HG03064 (cell line): Measurements from ENCODE around the gene WNK2.
"Not testable (repeated sequence)": the region's sequence is repeated elsewhere in the genome, so short reads cannot be mapped to it uniquely, and the experiment has no call there.

Experiments used
- ATAC-seq: cut with Tn5 transposase; IDR thresholded peaks from one replicate; pipeline ENCODE4 v1.9.1; 2021; ENCODE audit warnings: low read depth; ENCODE audit not compliant: unreplicated experiment

WNK2 gene

DNA sequence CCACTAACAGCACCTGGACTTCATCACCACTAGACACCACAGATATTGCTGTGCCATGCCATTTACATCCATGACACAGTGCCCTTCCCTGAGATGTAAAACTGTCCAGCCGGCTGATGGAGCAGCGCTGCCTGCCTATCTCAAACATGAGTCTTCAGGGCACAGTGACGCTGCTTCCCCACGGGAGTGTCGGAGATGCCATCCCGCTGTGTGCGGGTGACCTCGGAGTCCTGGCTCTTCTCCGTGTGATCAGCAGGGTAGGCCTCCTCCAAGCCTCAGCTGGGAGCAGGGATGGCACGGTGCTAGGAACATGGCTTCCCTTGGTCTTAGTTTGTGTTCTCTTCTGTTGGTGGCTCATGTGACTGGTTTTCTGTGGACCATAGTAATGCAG, 137.3 kb downstream of the WNK2 start:
- no peak for ATAC-seq

DNA sequence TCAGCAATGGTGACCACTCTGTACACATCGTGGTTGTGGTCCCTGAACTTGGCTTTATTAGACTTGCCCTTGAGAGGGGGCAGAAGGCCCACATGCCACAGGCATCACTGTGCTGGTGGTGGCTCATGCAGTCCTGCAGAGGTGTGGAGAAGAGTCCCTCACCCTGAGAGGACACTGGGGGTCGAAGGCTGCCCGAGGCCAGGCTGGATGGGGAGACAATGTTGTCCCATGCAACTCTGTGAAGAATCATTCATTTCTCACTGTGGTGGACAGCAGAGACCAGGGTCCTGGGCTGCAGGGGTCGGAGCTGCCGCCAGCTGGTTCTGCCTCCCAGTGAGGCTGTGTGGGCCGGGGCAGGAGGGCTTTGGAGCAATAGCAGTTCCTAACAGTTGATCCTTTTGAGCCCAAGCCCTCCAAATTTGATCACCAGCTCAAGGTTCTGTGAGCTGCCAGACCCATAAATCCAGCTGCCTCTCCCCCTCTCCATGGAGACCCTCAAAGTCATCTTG, 139.6 kb downstream of the WNK2 start:
- not testable (repeated sequence) for ATAC-seq

DNA sequence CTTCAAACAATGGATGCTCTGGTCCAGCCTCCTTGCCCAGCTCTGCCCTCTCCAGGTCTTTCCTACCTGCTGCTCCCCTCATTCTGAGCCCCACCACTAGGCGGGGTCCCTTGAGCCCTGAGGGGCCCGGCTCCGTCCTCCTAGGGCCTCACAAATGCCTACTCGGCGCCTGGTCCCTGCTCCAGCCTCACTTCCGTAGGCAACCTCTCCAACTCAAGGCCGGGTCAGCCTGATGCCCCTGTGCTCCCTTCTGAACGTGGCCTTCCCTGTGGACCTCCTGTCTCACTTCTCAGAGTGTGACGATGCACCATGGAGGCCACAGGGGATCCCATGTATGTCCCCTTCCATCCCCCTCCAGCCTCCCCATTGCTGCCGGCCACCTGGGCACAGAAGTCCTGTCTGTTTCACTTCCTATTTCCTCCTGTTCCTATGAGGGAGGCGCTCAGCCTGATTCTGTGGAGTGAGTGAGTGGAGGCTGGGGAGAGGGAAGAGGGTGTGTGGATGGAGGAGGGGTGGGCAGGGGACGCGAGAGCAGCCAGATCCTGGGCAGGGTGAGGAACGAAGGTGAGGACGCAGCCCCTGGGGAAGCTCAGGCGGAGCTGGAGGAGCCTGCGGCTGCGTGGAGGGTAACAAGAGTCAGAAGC, 140.4 kb downstream of the WNK2 start:
- no peak for ATAC-seq

DNA sequence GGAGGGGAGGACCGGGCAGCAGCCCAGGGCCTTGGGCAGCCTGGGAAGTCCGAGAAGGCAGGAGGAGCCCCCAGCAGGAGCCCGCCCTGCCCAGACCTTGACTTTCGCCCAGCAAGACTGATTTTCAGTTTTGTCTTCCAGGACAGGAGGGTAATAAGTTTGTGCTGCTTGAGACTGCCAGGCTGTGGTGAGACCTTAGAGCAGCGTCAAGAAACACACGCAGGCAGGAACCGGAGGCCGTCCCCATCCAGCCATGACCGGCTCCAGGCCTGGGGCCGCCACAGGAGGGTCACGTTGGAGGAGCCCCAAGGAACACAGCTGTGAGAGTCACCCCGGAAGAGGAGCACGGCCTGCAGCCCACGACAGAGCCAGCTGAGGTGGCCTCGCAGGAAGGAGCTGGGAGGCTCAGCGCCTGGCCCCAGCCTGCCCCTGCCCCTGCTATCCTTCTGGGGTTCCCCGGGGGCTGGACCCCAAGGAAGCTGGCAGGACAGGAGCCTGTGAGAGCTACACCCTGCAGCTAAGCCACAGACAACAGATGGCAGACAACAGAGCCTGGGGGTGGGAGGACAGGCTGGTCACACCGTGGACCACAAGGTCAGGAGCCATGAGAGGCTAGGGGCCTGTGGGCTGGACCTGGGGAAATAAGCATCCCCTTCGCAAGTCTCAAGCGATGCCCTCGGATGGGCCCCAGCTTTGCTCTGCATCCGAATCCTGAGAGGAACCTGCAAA, 141.5 kb downstream of the WNK2 start:
- ATAC-seq: no peak

DNA sequence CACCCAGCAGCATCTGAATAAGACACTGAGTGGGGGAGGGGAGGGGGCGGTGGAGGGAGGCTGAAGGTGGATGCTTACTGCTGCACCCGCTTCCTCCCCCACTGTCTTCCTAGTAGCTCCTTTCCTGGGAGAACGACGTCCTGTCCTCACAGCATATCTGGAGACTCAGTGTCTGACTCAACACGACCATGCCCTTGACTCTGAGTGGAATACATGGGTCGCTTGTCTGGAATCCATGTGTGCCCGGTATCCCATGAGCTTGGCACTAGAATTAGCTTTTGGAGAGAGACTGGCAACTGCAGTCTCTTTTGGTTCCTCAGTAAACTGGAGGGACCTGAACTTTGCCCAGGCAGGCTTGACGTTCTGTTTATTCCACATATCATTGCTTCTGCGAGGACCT, 142.1 kb downstream of the WNK2 start:
- no peak for ATAC-seq

DNA sequence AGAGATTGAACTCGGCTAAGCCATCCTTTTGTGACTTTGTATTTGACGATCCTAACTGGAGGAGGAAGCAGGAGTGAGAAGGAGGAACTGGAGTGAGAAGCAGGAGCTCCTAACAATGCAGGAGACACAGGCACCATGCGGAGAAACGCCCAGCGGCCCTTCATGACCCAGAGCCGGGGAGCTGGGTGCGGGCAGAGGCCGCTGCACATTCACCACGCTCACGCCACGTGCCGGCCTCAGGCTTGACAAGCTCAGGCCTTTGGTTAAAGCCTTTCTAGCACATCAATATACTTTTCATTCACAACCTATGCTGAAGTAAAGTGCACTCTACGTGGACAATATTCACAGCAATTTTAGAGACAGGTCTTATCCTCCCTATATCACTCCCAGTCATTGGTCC, 142.7 kb downstream of the WNK2 start:
- ATAC-seq: no peak

DNA sequence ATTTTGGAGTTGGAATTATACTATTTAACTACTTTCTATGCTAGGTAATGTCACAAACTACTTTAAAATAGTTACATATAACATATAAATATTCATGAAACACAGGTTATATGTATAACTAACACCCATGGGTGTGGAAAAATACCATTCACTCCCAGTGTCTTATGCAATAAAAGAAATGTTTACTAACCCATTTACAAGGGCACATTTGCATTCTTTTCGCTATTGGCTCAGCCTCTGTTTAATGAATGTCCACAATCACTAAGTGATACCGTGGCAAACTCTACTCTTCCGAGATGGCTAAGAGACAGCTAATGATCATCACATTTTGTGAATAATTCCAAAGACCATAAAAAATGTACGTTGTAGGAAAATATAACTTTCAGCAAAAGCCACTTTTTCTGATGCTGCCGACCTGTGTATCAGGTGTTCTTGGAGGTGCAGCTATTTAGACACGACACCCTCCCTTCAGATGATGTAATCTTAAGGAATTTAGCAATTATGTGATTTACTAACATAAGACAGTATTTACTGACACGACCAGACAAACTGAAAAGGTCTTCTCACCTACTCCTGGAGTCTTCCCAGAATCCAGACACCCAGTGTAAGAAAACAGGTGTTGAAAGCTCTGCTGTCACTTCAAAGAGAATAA, 145.8 kb downstream of the WNK2 start:
- no peak for ATAC-seq

DNA sequence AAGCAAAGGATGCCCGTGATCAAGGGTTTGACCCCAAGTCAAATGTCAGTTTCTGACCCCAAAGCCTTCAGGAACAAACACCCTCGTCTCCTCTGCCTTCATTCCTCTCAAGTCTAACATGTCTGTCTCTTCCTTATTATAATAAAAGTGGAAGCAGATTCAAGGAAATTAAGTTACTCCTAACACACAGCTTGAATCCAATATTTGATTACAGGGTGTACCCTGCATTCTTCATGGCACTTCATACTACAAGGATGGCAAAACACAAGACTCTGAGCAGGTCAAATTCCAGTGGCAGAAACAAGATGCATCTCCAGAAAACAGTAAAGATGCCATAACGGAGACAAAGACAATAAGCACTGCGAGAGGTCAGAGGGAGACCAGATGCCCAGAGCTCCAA, 148.4 kb downstream of the WNK2 start:
- no peak for ATAC-seq

DNA sequence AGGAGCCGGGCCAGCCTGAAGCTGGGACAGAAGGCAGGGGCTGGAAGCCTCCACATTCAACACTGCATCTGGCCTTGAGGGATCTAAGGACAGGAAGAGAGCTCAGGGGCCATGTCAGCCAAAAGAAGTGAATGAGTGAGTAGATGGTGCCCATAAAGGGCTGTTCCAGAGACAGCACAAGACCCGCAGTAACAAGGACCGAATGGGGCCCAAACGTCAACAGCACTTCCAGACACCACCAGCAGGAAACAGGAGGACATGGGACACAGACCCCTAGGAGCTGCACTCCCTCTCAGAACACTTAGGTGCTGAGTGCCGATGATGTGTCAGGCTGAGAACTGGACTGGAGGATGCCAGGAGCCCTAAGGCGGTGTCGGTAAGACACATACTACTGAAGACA, 152.8 kb downstream of the WNK2 start:
- no peak for ATAC-seq

DNA sequence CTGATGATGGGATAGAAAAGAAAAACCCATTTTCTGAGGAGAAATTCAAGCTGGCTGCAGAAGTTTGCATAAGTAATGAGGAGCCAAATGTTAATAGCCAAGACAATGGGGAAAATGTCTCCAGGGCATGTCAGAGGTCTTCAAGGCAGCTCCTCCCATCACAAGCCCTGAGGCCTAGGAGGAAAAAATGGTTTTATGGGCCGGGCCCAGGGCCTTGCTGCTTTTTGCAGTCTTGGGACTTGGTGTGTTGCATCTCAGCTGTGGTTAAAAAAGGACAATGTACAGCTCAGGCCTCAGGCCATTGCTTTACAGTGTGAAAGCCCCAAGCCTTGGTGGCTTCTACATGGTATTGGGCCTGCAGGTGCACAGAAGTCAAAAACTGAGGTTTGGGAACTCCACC, 154.3 kb downstream of the WNK2 start:
- not testable (repeated sequence) for ATAC-seq

DNA sequence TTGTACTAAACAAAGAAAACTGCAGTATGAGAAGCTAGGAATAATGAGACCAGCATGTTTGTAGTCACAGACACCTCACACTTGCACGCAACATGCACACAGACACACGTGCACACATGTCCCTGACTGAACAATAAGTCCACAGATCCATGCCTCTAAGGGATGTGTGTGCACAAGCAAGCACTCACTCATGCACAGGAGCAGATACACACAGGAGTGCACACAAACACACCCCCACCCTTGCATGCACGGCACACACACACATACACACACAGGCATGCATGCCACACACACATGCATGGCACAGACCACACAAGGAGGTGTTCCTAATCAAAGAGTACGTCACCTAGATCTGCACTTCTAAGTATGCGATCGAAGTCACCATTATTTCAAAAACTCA, 156.2 kb downstream of the WNK2 start:
- ATAC-seq: no peak

DNA sequence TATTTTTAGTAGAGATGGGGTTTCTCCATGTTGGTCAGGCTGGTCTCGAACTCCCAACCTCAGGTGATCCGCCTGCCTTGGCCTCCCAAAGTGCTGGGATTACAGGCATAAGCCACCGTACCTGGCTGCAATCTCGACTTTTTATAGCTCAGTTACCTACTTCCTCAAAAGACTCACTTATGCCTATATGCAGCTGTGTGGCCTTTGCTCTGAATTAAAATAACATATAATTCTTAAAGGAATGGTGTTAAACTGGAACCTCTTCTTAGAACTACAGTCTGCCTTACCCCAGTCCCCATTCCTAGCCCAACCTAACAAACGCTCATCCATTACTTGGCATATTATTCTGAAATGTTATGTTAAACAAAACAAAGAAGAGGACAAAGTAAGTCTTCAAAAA, 157.9 kb downstream of the WNK2 start:
- not testable (repeated sequence) for ATAC-seq

DNA sequence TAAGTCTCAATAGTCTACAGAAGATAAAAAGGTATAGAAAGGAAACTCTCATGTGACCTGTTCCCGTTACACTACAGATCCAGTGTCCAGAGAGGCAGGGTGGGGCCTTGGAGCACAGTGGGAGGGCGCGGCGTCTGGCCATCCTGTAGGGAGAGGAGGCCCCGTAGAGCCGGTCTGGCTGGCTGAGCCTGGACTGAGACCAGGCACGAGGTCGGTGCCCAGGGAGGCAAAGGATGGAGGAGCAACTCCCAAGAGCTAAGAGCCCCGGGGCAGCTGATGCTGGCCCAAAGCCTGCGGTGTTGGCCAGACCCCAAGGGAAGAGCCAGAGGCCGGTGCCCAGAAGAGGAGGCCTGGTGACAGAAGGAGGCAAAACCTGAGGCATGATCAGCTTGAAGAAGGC, 158.5 kb downstream of the WNK2 start:
- not testable (repeated sequence) for ATAC-seq

DNA sequence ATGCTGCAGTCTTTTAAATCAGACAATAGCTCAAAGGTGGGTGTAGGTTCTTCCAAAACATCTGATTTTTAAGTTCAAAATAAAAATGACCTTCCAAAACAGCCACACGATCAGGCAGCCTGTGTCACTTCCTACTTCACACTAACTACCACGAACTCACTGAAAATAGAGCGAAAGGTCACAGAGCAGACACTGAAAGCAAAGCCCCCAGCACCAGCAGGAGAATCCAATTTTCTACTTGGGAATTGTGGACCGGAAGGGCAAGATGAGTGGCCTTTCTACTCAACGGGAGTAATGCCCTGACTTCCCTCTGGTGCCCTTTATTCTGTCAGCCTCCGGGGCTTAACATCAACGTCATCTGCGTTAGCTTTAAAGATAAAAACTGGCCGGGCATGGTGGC, 159.7 kb downstream of the WNK2 start:
- ATAC-seq: no peak

DNA sequence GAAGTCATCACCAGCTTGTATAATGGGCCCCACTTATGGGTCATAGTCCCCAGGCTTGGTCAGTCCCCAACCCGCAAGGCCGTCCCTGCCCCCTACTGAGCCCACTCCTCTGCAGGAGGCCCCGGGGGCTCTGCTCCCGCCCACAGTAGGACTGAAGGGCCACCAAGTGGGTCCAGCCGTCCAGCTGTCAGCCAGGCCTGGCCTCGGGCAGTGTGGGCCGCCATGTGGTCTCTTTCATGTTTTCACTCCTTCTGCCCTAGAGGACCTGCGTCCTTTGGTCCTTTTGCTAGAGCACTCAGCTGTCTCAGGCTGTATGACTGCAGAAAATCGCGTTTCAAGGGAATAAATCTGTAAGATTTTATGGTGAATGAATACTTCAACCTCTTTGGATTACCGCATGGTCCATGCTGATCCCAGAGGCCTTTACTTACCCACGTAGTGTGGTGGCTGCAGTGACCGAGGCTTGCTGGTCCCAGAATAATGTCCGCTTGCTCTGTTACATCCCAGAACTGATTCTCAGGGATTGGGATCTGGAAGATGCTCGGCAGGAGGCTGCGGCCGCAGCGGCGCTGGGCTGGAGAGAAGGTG, 161.8 kb downstream of the WNK2 start:
- no peak for ATAC-seq

DNA sequence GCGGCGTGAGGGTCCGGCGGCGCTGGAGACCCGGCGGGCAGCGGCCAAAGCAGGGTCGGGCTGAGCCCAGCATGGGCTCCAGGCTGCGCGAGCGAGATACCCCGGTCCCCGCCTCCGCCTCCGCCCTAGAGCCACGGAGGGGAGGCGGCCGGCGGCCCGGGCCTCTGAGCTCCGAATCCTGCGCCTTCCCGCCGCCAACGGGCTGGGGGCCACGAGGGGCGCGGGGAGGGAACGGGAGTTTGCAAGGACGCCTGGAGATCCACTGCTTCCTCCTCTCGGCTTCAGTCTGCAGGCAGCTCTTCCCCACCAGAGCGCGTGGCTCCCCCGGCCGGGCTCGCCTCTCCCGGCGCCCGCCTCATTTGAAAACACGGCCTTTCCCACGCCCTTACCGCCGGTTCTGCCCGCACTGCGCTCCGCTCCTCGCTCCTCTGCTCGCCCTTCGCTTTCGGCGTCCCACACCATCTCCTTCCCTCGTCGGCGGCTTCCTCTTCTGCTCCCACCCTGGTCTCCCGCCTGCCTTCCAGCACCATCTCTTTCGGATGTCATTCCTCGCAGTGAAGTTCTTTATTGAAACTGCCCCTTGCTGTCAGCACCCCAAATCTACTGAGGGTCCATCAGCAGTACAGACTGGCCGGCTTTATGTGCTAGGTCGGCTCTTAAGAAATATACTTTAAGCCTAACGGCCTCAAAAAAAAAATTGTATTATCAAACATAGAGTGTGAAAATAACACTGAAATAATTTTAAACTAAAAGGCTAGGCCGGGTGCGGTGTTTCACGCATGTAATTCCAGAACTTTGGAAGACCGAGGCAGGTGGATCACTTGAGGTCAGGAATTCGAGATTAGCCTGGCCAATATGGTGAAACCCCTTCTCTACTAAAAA, 162.5 kb downstream of the WNK2 start:
- ATAC-seq: no peak

DNA sequence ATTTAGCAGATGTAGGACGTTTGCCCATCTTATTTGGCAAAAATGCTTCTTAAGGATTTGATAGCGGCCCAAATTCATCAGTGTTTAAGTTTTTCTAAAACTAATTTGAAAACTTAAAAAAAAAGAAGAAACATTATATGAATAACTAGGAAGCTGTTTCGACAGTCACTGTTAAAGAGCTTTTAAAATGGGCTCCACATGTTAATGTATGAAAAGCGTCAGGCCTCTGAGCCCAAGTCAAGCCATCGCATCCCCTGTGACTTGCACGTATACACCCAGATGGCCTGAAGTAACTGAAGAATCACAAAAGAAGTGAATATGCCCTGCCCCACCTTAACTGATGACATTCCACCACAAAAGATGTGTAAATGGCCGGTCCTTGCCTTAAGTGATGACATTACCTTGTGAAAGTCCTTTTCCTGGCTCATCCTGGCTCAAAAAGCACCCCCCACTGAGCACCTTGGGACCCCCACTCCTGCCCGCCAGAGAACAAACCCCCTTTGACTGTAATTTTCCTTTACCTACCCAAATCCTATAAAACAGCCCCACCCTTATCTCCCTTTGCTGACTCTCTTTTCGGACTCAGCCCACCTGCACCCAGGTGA, 163.5 kb downstream of the WNK2 start:
- not testable (repeated sequence) for ATAC-seq

DNA sequence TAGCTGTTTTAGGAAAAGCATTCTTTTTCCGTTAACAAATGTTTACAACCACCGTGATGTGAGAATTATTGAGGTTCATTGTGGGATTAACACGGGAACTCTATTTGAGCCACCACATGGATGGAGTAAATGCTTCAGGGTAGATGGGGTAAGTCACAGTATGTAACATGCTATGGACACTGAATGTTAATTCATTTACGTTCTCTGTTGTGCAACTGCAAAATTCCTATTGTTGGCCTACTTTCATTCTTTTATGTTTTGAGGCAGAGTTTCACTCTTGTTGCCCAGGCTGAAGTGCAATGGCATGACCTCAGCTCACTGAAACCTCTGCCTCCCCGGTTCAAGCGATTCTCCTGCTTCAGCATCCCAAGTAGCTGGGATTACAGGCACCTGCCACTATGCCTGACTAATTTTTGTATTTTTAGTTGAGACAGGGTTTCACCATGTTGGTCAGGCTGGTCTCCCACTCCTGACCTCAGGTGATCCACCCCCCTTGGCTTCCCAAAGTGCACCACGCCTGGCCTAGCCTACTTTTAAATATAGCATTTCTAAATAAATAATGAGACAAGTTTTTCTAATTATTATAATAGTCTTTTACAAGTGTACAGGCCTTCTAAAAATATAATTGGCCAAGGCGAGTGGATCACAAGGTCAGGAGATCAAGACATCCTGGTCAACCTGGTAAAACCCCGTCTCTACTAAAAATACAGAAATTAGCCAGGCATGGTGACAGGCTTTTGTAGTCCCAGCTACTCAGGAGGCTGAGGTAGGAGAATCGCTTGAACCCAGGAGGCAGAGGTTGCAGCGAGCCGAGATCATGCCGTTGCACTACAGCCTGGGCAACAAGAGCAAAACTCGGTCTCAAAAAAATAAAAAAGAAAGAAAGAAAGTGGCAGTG, 169.7 kb downstream of the WNK2 start:
- ATAC-seq: not testable (repeated sequence)

DNA sequence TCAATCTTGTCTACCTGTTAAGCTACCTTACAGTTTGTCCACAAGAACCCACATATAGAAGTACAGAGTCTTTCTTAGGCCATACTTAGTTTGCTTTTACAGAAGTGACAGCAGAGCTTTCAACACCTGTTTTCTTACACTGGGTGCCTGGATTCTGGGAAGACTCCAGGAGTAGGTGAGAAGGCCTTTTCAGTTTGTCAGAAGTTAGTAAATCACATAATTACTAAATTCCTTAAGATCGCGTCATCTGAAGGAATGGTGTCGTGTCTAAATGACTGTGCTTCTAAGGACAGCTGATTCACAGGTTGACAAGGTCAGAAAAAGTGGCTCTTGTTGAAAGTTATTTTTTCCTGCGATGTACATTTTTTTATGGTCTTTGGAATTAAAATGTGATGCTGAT, 170.5 kb downstream of the WNK2 start:
- no peak for ATAC-seq
